ENCODE measurements around the gene SELENON.
A peak's percentile ranks its signal among the peaks of the same experiment; 100 is the strongest.

SELENON gene

DNA sequence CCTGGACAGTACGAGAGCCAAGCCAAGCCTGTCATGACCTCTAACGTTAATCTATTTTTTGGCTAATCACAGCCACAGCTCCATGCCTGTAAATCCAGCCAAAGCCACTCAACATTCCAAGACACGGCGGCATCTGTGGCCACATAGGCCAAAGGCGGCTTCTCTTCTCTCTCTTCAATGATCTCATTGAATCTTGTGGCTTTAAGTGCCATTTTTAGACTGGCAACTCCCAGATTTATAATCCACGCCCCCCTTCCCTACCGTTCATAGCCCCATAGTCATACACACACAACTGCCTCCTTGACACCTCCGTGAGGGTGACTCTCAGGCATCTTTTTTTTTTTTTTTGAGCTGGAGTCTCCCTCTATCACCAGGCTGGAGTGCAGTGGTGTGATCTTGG is 5.7 kb upstream of the SELENON start:
- Histone ChIP-seq H3K36me3 (ENCODE audit: insufficient read depth, low read length) (no peaks in the 10 kb centered on the region), H3F3A (ENCODE audit: insufficient read depth, low read length) (no peaks in the 10 kb centered on the region), H3K9me2 (ENCODE audit: low read depth, low read length) (no peaks in the 10 kb centered on the region), H4K20me1 (ENCODE audit: insufficient read depth, low read length) (no peaks in the 10 kb centered on the region), H3K9me3 (ENCODE audit: low read length) (no peaks in the 10 kb centered on the region), H3K27ac (ENCODE audit: low read depth, low read length, poor library complexity, severe bottlenecking) (no peak overlapping the region), H3K4me1 (ENCODE audit: insufficient read depth, low read length, severe bottlenecking) (peaks cover 12% of the 10 kb centered on the region), H3K79me2 (ENCODE audit: insufficient read depth, low read length) (no peaks in the 10 kb centered on the region), H3K9ac (ENCODE audit: low read length) (no peak overlapping the region), H3K27me3 (ENCODE audit: insufficient read depth, low read length) (0 out of 2 replicates have a peak, but pooled peaks cover 6% of the 10 kb centered on the region), H2AFZ (ENCODE audit: low read length) (no peak overlapping the region), H3K4me3 (ENCODE audit: low read depth, low read length, poor library complexity, severe bottlenecking) (no peak overlapping the region), H3K4me2 (ENCODE audit: low read length) (no peak overlapping the region)
- TF ChIP-seq, protein P1, sequence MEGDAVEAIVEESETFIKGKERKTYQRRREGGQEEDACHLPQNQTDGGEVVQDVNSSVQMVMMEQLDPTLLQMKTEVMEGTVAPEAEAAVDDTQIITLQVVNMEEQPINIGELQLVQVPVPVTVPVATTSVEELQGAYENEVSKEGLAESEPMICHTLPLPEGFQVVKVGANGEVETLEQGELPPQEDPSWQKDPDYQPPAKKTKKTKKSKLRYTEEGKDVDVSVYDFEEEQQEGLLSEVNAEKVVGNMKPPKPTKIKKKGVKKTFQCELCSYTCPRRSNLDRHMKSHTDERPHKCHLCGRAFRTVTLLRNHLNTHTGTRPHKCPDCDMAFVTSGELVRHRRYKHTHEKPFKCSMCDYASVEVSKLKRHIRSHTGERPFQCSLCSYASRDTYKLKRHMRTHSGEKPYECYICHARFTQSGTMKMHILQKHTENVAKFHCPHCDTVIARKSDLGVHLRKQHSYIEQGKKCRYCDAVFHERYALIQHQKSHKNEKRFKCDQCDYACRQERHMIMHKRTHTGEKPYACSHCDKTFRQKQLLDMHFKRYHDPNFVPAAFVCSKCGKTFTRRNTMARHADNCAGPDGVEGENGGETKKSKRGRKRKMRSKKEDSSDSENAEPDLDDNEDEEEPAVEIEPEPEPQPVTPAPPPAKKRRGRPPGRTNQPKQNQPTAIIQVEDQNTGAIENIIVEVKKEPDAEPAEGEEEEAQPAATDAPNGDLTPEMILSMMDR (IDR thresholded peaks at IDR 0.05; ENCODE audit: low read length): no peak
- no peak for TF ChIP-seq EZH2 (IDR thresholded peaks at IDR 0.05; ENCODE audit: borderline replicate concordance, low read length)

DNA sequence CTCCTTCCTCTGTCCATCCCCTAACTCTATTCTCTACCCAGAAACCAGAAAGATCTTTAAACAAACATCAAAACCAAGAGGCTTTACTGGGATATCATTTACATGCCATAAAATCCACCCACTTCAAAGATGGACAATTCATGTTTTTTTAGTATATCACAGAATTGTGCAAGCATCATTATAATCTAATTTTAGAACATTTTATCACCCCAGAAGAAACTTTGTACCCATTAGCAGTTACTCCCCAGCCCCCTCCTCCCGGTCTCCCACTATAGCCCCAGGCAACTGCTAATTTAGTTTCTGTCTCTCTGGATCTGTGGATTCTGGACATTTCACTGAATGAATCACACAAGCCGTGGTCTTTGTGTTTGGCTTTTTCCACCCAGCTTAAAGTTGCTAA is 4.8 kb upstream of the SELENON start:
- 0 out of 2 replicates have a peak, but pooled peaks cover 4% of the 10 kb centered on the region for H3K27me3 ChIP-seq (ENCODE audit: insufficient read depth, low read length)
- no peak overlapping the region for H3K27ac ChIP-seq (ENCODE audit: low read depth, low read length, poor library complexity, severe bottlenecking)
- no peak for TF ChIP-seq EZH2 (IDR thresholded peaks at IDR 0.05; ENCODE audit: borderline replicate concordance, low read length)
- TF ChIP-seq, protein P1 (IDR thresholded peaks at IDR 0.05; ENCODE audit: low read length): no peak
- H3K4me1 ChIP-seq (ENCODE audit: insufficient read depth, low read length, severe bottlenecking): peaks cover 16% of the 10 kb centered on the region
- no peak overlapping the region for H2AFZ ChIP-seq (ENCODE audit: low read length)
- no peaks in the 10 kb centered on the region for H3K9me2 ChIP-seq (ENCODE audit: low read depth, low read length)
- no peak overlapping the region for H3K4me2 ChIP-seq (ENCODE audit: low read length)
- H3K9me3 ChIP-seq (ENCODE audit: low read length): no peaks in the 10 kb centered on the region
- no peaks in the 10 kb centered on the region for H3F3A ChIP-seq (ENCODE audit: insufficient read depth, low read length)
- no peak overlapping the region for H3K4me3 ChIP-seq (ENCODE audit: low read depth, low read length, poor library complexity, severe bottlenecking)
- no peak overlapping the region for H3K9ac ChIP-seq (ENCODE audit: low read length)
- H3K36me3 ChIP-seq (ENCODE audit: insufficient read depth, low read length): no peaks in the 10 kb centered on the region
- H3K79me2 ChIP-seq (ENCODE audit: insufficient read depth, low read length): no peaks in the 10 kb centered on the region
- no peaks in the 10 kb centered on the region for H4K20me1 ChIP-seq (ENCODE audit: insufficient read depth, low read length)

DNA sequence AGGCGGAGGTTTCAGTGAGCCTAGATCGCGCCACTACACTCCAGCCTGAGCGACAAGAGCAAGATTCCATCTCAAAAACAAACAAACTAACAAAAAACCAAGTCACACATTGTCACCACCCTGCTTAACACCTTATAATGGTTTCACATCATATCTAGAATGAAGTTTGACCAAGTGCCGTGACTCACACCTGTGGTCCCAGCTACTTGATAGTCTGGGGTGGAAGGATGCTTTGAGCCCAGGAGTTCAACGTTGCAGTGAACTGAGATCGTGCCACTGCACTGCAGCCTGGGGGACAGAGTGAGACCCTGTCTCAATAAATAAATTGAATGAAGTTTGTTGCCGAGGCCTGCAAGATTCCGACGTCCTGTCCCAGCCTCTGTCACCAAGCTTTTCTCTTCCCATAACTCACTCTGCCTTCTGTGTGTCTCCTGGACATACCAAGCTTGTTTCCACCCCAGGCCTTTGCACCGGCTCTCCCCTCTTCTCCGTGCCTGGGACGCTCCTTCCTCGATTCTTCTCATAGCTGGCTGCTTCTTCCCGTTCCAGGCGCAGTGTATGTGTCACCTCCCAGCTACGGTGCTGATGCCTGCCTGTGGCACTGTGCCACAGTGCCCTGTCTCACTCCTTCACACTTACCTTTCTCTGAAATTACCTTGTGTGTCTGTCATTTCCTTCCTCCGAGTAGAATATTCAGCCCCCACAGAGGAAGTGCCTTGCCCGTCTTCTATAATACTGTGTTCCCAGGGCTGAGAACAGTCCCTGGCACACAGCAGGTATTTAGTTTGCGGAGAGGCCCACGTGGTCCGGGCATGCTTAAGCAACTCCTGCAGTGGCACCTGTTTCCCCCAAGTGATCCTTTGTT is 3.8 kb upstream of the SELENON start:
- Histone ChIP-seq H2AFZ (ENCODE audit: low read length) (no peak overlapping the region), H3K27ac (ENCODE audit: low read depth, low read length, poor library complexity, severe bottlenecking) (no peak overlapping the region)
- TF ChIP-seq, protein P1 (IDR thresholded peaks at IDR 0.05; ENCODE audit: low read length): no peak
- TF ChIP-seq EZH2 (IDR thresholded peaks at IDR 0.05; ENCODE audit: borderline replicate concordance, low read length): no peak

More for the DNA sequence above, 3.8 kb upstream of the SELENON start:
- peaks cover 23% of the 10 kb centered on the region for H3K4me1 ChIP-seq (ENCODE audit: insufficient read depth, low read length, severe bottlenecking)
- H3K36me3 ChIP-seq (ENCODE audit: insufficient read depth, low read length): no peaks in the 10 kb centered on the region
- no peaks in the 10 kb centered on the region for H3K9me2 ChIP-seq (ENCODE audit: low read depth, low read length)
- no peaks in the 10 kb centered on the region for H3K79me2 ChIP-seq (ENCODE audit: insufficient read depth, low read length)
- no peak overlapping the region for H3K9ac ChIP-seq (ENCODE audit: low read length)
- H3K4me2 ChIP-seq (ENCODE audit: low read length): 0 out of 2 replicates have a peak overlapping the region, but pooled peaks have one; percentile 6
- H4K20me1 ChIP-seq (ENCODE audit: insufficient read depth, low read length): no peaks in the 10 kb centered on the region
- H3K4me3 ChIP-seq (ENCODE audit: low read depth, low read length, poor library complexity, severe bottlenecking): no peak overlapping the region
- H3K9me3 ChIP-seq (ENCODE audit: low read length): no peaks in the 10 kb centered on the region
- H3K27me3 ChIP-seq (ENCODE audit: insufficient read depth, low read length): no peaks in the 10 kb centered on the region
- no peaks in the 10 kb centered on the region for H3F3A ChIP-seq (ENCODE audit: insufficient read depth, low read length)

All from OCI-LY1 (cell line).